HG03439 (cell line): ENCODE data around the gene HDAC4.

ENCODE experiments used
- ATAC-seq: cut with Tn5 transposase; IDR thresholded peaks from one replicate; pipeline ENCODE4 v1.9.1; 2021; ENCODE audit warnings: mild to moderate bottlenecking, moderate library complexity; ENCODE audit not compliant: unreplicated experiment

The HDAC4 gene

DNA sequence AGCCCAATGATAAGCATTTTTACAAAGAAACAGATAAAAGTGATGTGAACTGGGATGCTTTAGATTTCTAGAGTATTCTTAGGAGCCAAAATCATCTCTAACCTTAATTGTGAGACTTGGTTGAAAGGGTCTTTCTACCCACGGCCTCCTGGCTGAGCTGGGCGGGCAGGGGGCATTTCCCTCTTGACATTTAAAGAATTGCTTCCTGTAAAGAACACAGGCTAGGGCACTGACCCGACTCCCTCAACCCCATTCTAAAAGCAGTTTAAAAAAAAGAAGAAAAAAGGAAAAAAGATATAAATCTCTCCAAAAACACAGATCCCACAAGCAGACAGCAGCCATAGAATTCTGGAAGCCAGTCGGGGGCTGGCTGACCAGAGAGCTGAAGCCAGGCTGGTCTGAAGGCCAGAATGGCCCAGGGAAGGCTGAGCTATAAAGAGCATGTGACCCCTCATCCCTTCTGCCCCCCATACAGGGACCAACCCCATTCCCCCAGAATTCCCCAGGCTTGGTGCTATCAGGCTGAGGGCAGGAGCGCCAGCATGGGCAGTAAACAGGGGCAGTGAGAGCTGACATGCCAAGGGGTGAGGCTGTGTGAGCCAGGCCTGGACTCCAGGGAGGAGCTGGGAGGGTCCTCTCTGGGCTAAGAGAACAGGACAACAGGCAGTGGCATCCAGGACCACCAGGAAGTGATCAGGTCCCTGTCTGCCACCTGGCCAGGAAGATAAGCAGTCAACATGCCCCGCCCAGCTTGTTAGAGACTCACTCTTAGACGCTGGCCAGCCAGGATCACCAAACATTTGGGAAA, 188.5 kb downstream of the HDAC4 start:
- ATAC-seq = no peak

DNA sequence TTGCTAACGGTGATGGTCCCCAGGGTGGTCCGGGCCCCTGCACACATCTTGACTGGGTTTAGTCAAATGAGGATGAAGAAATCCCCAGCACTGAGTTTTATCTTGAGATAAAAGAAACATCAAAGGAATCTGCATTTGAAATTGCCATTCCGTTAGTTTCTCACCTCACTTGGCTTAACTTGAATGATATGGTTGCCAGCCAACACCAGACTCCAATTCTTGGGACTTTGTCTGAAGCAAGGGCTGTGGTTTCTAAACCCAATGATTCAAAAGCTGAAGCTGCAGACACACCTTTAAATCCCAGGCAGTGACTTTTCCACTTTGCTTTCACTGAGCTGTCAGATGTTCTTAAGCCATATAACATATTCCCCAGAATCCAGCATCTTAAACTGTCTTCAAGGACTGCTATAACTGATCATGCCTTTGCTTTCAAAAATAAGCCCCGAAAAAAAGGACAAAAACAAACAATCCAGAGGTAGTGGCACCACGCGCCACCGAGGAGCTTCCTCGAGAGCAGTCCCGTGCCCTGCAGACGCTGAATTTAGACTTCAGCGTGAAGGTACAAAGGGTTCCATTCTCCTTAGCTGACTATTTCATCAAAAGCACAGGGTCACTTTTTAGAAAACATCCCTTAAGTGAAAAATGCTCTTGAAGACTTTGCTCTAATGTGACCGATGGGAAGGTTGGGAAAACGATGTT, 189.3 kb downstream of the HDAC4 start:
- ATAC-seq = no peak

DNA sequence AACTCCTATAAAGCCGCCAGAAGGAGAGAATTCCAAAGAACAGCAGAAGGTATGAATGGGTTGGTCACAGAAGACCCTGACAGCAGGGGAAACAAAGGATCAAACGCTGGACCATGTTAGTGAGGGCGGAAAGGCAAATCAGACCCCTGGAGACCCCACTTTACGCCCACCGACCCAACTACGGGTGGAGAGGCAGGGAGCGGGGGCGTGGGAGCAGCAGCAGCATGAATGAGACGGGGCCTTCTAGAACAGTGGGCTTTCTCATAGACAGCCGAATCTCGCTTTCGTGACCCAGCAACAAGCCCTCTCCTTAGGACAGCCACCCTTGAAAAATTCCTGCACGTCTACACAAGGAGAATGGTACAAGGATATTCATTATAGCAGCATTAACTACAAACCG, 191.0 kb downstream of the HDAC4 start:
- no peak for ATAC-seq

DNA sequence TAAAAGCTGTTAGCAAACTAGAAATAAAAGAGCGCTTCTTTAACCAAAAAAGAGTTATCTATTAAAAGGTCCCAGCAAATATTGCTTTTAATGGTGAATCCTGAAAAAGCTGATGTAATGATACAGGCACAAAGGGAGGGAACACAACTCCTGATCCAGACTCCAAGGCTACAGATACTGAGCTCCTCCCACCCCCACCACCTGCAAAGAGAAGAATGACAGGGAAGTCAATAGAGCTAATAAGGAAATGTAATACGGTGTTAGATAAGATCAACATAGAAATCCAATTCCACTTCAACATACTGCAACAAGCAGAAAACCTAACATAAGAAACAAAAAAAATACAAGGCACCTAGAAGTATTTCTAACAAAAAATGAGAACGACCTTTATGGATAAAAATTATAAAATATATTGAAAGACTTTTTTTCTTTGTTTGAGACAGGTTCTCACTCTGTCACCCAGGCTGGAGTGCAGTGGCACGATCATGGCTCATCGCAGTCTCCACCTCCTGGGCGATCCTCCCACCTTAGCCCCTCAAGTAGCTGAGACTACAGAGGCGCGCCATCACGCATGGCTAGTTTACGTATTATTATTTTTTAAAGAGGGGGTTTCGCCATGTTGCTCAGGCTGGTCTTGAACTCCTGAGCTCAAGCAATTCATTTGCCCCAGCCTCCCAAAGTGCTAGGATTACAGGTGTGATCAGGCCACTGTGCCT, 192.2 kb downstream of the HDAC4 start:
- ATAC-seq = no peak

DNA sequence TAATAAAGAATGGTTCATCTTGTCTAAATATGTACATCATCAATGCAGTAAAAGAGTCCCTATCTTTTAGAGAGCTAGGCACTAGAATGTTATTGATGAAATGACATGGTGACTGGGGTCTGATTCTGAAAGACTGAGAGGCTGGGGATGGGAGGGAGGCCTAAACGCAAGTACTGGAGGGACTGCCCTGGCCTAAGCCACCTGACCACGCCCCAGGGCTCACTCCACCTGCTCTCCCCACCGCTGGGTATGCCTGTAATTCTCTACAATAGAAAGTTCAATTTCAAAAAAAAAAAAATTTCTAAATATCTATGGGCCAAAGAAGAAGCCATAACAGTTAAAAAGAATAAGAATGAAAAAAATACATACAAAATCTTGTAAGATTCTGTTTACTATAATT, 194.0 kb downstream of the HDAC4 start:
- no peak for ATAC-seq

DNA sequence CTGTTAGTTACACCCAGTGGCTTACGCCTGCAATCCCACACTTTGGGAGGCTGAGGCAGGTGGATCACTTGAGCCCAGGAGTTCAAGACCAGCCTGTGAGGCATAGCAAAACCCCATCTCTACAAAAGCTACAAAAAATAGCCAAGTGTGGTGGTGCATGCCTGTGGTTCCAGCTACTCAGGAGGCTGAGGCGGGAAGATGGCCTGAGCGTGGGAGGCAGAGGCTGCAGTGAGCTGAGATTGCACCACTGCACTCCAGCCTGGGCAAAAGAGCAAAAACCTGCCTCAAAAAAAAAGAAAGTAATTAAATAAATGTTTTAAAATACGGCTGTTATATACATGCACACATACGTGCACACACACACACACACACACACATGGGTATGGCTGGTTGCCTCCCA, 194.8 kb downstream of the HDAC4 start:
- ATAC-seq = no peak

DNA sequence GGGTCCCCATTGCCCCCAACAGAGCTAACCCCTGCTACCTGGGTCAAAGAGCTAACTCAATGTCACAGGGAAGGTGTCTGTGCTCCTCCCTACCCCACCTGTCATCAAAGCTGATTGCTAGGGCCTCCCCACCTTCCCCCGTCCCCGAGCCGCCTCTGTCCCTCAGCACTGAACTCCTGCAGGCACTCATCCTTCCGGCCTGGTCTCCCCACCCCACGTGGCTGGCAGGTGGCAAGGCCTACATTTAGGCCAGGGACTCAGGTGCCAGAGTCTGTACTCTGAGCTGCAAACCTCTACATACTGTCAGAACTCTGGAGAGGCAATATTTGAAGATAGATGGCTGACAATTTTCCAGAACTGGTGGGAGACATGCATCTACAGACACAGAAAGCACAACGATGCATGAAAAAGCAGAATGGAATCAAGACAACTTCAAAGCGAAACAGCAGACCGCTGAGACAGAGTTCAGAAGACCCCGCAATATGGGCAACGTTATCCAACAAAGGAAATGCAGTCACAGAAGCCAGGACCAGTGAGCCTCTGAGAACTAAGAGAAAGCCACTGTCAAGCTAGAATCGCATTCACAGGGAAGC, 195.8 kb downstream of the HDAC4 start:
- no peak for ATAC-seq

DNA sequence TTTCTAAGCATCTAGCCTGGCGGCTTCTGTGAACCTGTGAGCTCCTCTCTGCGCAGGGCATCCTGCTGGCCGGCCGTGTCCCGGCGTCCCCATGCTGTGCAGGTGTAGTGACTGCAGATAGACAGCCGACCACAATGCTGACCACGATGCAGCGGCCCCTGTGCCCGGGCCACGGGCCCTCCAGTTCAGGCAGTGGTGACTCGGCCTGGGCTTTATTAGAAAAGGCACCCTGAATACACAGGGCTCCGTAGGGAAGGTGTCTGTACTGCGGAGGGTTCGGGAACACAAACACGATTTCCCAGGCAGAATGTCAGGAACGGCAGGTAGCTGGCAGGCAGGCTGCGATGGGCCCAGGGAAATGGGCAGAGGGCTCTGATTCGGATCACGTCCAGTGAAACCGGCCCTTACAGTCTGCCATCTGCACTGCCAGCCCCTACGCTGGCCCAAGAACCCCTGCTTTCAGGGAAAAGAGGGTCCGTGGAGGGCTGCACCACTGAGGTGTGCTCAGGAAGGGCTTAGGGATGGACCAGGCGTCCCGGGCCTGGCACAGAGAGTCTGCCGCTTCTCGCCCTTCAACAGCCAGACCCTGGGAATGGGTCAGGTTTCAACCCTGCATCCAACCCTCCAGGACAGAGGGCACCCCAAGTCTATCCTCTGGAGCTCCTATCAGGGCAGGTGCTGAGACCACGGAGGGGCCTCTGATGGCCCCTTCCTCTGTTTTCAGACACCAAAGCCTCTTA, 196.5 kb downstream of the HDAC4 start:
- no peak for ATAC-seq

DNA sequence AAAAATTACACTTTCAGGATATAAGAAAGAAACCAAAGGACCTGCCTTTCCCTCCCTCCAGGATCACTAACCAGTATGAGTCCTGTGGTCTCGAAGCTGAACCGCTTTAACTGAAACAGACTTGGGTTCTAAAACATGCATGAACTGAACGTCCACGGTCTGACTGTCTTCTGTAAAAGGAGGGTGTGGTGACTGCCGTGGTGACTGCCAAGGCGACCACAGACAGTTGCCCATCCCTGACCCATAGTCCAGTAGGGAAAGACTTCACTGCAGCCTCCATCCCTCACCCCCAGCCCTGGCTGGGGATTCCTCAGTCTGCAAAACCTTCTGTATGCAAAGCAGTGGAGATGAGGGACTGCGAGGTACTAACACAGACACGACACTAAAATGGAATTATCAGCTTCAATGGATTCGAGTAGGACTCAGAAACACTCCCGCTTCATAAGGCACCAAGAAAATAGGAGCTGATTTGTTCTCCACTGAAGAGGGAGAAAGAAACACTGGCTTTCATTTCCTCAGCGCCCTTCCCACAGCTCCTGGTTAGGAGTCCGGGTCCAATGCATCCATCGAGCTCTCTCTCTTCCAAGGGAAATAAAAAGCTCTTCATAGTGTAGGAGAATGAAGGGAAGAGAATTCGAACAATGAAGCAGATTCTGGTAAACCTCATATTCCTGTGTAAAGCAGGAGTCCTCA, 197.2 kb downstream of the HDAC4 start:
- ATAC-seq = no peak

DNA sequence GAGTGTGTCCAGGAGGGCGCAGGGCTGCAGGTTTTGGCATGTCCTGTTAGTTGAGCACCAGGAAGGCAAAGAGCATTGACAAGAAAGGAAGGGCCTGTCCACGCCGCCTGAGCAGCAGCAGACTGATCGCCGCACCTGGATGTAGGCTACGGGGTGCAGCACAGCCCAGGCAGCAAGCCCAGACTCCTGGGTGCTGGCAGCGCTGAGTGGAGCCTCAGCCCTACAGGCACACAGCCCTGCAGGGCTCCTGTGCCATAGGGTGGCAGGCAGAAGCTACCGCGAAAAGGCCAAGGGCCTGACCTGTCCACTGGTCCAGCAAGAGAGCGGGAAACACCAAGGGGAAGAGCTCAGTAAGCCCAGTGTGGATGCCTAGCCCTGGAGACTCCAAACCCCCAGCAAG, 198.0 kb downstream of the HDAC4 start:
- ATAC-seq = no peak

DNA sequence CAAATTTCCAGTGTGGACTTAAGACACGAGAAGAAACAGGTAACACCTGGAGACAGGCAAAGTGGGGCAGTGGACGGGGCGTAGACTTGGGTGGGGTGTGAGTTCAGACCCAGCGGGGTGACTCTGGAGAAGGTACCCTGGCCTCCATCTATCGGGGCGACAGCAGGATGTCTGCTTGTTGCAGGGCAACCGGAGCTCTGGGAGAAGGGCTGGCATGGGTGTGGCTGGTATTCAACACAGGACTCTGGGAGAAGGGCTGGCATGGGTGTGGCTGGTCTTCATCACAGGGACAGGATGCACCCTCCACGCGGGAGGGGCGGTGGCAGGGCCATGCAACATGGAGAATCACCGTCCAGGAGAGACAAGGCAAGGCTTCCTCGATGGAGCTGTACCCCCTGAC, 198.5 kb downstream of the HDAC4 start:
- no peak for ATAC-seq

DNA sequence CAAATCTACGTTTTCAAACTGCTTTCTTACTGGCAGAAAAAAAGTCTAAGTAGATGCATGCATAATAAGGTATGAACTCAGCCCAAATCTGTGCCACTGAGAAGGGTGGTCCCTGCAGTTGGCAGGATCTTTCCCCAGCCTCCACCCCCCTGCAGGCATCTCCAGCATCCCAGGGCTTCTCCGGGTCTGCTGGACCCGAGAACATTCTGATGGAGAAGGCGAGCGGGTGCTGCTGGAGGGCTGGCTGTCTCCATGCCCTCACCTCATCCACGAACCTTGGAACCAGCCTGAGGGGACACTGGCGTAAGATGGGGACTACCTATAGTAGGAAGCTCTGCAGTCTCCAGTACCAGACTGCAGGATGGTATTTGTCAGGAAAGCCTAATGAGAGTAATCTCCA, 198.9 kb downstream of the HDAC4 start:
- no peak for ATAC-seq

DNA sequence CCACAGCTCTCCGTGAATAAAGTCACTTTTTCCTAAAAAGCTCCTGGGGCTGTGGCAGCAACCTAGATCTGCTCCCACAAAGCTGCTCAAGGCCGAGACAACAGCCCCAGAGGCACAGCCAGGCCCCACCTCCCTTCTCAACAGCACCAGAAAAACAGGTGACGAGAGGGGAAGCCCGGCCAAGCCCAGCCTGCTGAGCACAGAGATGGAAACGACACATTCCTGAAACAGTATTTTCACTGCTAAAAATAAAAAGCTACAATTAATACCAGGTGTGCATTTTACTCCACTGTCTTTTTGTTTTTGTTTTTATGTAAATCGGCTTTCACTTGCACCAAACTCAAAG, 199.3 kb downstream of the HDAC4 start:
- ATAC-seq = no peak

DNA sequence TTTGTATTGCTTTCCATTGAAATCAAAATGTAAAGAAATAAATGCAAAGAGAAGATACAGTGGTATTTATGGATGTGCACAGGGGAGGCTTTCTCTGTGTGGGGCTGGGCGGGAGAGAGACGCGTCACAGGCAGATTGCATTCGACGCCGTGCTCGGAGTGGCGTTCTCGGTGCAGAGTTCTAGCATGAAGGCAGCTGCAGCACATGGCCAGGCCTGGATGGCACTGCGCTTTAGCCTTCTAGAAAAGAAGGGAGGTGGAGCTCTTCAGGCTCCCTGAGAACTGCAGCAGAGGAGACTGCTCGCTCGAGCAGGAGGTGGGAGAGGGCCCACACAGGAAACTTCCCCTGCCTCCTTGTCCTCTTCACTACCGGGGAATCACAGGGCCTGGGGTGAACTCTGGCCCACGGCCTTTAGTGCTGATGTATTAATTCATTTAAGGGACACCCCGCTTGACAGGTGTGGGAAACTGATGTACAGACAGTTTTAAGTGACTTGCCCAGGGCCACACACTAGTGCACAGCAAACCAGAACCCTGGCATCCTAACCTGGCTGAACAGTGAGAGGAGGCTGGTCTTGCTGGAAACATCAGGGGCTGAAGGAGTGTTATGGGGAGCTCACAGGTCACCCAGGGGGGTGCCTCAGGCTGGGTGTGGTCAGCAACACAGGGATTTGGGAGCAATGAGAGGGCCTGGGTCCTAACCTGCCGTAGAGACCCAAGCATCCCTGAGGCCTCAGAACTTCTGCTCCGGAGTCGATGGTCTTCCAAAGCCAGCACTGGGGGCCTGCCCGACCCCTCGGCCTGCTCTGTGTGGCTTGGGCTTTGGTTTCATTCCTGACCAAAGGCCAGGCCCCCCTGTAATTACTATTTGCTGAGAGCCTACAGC, 199.9 kb downstream of the HDAC4 start:
- no peak for ATAC-seq

DNA sequence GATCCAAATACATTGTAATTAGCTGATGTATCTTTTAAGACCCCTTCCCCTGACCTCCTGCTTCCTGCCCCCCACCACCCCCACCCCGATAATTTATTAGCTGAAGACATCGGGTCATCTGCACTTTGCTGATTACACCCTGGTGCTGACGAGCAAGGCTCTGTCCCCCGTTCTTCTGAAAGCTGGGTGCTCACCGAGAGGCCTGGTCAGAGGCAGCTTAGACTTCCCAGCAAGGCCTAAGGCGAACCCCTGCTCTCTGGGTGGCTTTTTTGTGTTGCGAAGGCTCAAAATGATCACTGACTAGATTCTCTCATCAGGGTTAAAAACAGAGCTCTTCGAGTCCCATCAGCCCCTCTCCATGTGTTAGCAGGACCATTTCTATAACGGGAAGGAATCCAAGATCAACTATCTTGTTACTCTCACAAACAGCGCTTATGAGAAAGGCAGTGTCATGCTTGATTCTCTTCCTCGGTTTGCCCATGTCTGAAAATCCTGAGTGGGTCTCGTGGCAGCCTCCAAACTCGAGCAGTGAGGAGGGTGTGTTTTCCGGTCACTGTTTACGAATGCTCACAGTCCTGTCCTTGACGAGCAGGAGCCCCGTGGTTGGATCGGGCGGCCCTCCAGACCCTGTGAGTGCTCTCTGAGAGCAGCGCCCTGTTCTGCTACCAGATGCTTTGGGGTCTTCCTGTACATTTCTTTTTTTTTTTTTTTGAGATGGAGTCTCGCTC, 201.6 kb downstream of the HDAC4 start:
- ATAC-seq = no peak

DNA sequence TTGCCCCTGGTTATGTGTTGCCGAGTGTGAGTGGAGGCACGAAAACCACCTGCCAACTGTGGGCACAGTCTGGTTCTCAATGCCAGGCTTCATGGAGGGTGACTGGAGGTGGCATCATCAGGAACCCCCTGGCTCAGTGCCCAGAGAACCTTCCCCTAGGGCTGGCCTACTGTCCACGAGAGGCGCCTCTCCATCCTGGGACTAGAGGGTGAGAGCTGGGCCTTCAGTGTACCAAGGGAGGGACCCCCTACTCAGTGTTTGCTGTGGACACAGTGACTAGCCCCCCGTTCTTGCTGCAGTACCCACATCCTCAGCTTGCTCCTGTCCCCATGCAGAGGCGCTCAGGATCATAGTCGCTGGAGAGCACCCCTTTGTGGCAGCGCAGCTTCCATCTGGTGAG, 202.6 kb downstream of the HDAC4 start:
- no peak for ATAC-seq

DNA sequence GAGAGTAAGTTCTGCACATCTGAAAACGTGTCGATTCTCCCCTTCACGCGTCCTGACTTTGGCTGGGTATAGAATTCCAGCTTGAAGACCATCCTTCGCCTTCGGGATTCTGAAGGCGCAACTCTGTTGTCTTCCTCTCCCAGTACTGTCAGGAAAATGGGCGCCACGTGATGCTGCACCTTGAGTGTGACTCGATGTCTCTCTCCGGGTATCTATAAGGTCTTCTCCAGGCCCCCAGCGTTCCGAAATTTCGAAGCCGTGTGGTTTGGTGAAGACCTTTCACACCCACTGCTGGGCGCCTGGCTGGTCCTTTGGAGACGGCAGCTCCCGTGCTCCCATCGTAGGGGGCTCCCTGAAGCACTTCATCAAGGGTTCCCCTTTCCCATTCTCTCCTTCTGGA, 203.7 kb downstream of the HDAC4 start:
- no peak for ATAC-seq

DNA sequence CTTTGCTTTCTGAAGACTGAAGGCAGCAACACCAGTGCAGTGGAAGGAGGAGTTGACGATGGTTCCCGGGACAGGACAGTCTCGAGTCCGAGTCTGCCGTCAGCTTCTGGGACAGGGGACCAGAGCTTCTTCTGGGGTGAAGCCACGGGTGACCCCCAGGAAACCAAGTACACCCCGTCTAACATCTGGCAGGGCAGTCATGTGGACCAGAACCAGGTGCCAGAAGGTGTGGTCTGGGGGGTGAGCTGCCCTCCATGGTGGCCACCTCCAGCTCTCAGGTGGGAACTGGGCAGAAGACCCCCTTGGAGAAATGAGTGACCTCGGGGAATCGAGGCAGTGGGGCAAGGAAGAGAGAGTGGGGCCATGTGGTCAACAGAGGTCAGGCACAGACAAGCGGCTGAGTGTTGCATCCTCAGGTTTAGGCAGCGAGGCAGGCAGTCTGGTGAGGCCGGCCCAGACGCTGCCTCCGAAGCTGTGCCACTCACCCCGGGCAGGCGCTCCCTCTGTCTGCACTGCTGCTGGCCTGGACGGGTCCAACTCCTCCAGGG, 204.3 kb downstream of the HDAC4 start:
- no peak for ATAC-seq
